Measurements from ENCODE around the gene RFPL3.

DNA sequence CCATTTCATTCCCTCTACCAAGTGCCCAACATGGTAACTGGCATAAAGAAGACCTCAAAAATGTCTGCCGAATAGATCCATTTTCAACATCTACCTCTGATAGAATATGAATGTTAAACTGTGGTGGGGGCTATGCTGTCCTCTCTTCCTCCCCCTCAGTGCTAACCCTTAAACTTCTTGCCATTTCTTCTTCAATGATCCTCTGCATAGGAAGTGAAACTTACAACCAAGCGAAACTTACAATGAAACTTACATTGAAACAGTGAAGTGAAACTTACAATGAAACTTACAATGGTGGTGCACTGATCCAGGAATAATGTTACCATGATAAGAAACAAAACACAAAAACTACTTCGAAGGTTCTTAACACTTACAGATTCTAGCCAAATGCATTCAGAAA, 49.6 kb downstream of the RFPL3 start:
- TF ChIP-seq, protein P1, sequence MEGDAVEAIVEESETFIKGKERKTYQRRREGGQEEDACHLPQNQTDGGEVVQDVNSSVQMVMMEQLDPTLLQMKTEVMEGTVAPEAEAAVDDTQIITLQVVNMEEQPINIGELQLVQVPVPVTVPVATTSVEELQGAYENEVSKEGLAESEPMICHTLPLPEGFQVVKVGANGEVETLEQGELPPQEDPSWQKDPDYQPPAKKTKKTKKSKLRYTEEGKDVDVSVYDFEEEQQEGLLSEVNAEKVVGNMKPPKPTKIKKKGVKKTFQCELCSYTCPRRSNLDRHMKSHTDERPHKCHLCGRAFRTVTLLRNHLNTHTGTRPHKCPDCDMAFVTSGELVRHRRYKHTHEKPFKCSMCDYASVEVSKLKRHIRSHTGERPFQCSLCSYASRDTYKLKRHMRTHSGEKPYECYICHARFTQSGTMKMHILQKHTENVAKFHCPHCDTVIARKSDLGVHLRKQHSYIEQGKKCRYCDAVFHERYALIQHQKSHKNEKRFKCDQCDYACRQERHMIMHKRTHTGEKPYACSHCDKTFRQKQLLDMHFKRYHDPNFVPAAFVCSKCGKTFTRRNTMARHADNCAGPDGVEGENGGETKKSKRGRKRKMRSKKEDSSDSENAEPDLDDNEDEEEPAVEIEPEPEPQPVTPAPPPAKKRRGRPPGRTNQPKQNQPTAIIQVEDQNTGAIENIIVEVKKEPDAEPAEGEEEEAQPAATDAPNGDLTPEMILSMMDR (IDR thresholded peaks at IDR 0.05) = no peak
- TF ChIP-seq POLR2A (IDR thresholded peaks at IDR 0.05) = no peak

Measured in right lobe of liver (tissue), 4 donors.